ENCODE data around the gene LITAFD.

GRCh38 chr16:8869212-8869987, 12.8 kb upstream of the LITAFD start:
- TF ChIP-seq POLR2A (IDR thresholded peaks at IDR 0.05; ENCODE audit: low read length) (no peak), GATA1 (IDR thresholded peaks at IDR 0.05; ENCODE audit: low read depth, low read length) (no peak)
